Colonic mucosa (tissue), 4 donors: ENCODE results near the gene SPDYA. TPM values are rescaled to one million over a fixed set of nuclear protein-coding genes. Genes with fewer than 3 reads are reported as not detected.

Experiments used
- DNase-seq: peaks from one replicate; pipeline ENCODE4 v3.0.0-alpha.2; 2020
- H3K27ac ChIP-seq: fragments of 200-600 bp; one replicate; pipeline ENCODE4 v1.8.0; 2021
- H3K27me3 ChIP-seq: fragments of 200-600 bp; one replicate; pipeline ENCODE4 v1.8.0; 2021
- H3K36me3 ChIP-seq: fragments of 200-600 bp; one replicate; pipeline ENCODE4 v1.8.0; 2021
- H3K4me1 ChIP-seq: fragments of 200-600 bp; one replicate; pipeline ENCODE4 v1.8.0; 2021; ENCODE audit warnings: mild to moderate bottlenecking
- H3K4me3 ChIP-seq: fragments of 200-600 bp; one replicate; pipeline ENCODE4 v1.8.0; 2021
- H3K9ac ChIP-seq, 2 donors: one replicate each; pipeline ENCODE4 v1.7.0; 2013; ENCODE audit warnings: control low read depth in 2 of 2, low read depth in 2 of 2, low read length in 2 of 2
- H3K9me3 ChIP-seq: fragments of 200-600 bp; one replicate; pipeline ENCODE4 v1.8.0; 2021
- intact Hi-C: fragments of 100-400 bp; cut with DNase I; formaldehyde crosslinking; loops from one replicate; pipeline ENCODE4 v1.14.1; 2022
- total RNA-seq, 2 donors: library from RNA; stranded (reverse); fragmentation: NEBNext Ultra II Directional in 1 of 2; extraction: Animal tissue kit (Norgen Biotek cat#: 25700) in 1 of 2; gene quantifications; one replicate each; pipeline ENCODE4 v1.2.1, GENCODE V29; 2021
- TF ChIP-seq, protein P1 (sequence below): fragments of 200-600 bp; IDR thresholded peaks from one replicate; pipeline ENCODE4 v1.8.0; 2022; ENCODE audit warnings: antibody characterized with exemption, mild to moderate bottlenecking
- donor health status: healthy.
- donor health status: DM: no; HTN: no; CAD: no.
- donor health status: DM: no; HTN: no; CAD: no.

Gene SPDYA
- total RNA-seq, 2 donors from 2014 or later, result 0.42 to 1.1 TPM

DNA sequence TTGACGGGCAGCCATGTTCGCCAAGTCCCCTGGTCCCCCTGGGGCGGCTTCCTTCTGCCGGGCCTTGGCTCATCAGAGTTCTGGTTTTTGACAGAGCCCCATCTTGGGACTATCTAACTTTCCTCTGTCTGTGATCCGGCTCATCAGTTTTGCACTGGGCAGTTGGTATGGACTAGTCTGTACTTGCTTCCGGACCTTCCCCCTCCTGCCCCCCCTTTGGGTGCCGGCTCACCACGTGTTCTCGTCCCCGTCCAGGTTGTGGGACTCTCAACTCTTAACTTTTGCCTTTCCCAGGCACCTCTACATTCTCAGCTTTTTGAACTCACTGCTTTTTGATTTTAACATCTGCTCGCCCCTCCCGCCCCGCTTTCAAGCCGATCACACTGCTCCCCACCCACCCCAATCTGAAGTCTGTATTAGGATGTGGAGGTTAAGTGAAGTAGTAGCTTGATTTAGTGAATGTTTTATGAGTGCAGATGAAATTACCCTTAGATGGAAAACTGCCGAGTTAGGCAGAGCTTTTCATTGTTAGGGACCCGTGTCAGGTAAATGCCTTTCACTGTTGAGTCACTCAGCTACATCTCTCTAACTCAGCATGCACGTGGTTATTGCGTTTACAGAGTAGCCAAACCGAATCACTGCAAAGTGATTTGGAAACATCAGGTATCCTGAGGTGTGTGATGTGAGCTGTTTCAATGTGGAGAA is 84.7 kb downstream of the SPDYA start:
- Histone ChIP-seq H3K27me3 (no peaks in the 10 kb centered on the region), H3K36me3 (no peaks in the 10 kb centered on the region), H3K9me3 (no peaks in the 10 kb centered on the region), H3K27ac (peak overlapping the region; percentile 74), H3K4me1 (no peaks in the 10 kb centered on the region), H3K9ac (peak overlapping the region; percentile 81 to 94), H3K4me3 (peak overlapping the region; percentile 91)
- TF ChIP-seq, protein P1, sequence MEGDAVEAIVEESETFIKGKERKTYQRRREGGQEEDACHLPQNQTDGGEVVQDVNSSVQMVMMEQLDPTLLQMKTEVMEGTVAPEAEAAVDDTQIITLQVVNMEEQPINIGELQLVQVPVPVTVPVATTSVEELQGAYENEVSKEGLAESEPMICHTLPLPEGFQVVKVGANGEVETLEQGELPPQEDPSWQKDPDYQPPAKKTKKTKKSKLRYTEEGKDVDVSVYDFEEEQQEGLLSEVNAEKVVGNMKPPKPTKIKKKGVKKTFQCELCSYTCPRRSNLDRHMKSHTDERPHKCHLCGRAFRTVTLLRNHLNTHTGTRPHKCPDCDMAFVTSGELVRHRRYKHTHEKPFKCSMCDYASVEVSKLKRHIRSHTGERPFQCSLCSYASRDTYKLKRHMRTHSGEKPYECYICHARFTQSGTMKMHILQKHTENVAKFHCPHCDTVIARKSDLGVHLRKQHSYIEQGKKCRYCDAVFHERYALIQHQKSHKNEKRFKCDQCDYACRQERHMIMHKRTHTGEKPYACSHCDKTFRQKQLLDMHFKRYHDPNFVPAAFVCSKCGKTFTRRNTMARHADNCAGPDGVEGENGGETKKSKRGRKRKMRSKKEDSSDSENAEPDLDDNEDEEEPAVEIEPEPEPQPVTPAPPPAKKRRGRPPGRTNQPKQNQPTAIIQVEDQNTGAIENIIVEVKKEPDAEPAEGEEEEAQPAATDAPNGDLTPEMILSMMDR, result no peak
- intact Hi-C loops, result no loop called here
- peak; percentile 50 for DNase-seq

DNA sequence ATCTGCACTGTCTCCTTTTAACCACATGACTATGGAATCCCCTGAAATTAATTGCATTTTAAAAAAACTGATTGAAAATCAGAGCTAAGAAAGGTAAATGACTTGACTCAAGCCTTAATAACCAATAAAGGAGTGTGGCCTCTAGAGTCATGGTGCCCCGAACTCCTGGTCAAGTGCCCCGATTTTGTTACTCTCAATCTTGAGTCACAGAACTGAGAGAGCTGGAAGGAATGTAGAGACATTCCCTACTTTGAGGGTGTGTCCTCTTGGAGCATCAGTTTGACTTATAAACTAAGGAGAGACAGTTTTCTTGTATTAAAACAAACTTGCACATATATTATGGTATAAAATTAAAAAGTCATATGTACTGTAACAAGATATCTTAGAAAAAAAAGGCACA is 86.3 kb downstream of the SPDYA start:
- H3K27ac ChIP-seq, result no peak overlapping the region
- TF ChIP-seq, protein P1, result no peak
- DNase-seq, result no peak
- H3K36me3 ChIP-seq, result no peaks in the 10 kb centered on the region
- H3K4me1 ChIP-seq, result no peaks in the 10 kb centered on the region
- H3K4me3 ChIP-seq, result no peak overlapping the region
- H3K9me3 ChIP-seq, result no peaks in the 10 kb centered on the region
- no peaks in the 10 kb centered on the region for H3K27me3 ChIP-seq
- no peak overlapping the region for H3K9ac ChIP-seq
- intact Hi-C loops, result no loop called here

DNA sequence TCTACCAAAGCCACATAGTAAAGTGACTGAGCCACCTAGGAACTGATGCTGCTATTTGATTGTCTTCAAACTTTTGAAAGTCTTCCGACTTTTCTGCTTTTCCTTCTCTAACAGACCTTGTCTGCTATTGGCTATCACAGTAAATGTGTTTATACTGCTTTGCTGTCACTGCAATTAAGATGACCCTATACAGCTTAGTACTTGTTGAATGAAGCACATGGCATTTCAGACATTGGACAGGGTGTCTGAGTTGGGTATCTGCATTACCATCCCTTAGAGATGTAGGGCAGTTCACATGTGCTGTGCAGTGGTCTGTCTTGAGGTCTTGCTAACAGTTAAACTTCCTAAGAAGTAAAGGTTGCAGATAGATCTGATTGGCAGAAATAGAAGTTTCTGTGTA is 87.4 kb downstream of the SPDYA start:
- Histone ChIP-seq H3K9ac (no peak overlapping the region), H3K36me3 (no peaks in the 10 kb centered on the region), H3K27me3 (no peaks in the 10 kb centered on the region), H3K9me3 (no peaks in the 10 kb centered on the region), H3K4me3 (no peak overlapping the region), H3K27ac (no peak overlapping the region), H3K4me1 (no peaks in the 10 kb centered on the region)
- no peak for DNase-seq
- intact Hi-C loops, result no loop called here
- TF ChIP-seq, protein P1, result no peak

Other genes starting within 250 kb of the SPDYA start
- gene PPP1CB, start 59.0 kb upstream of the SPDYA start, total RNA-seq, result 100 to 1,000 TPM; 273 to 478 TPM
- 10 to 100 TPM; 11.2 to 12.4 TPM for gene TRMT61B, start 59.5 kb downstream of the SPDYA start, total RNA-seq
- 10 to 100 TPM; 33.3 to 41.7 TPM for gene WDR43, start 83.8 kb downstream of the SPDYA start, total RNA-seq
- under 1 TPM; 0.24 to 0.59 TPM for gene TOGARAM2, start 170.5 kb downstream of the SPDYA start, total RNA-seq